ENCODE data around the gene NAA40. TPM values are rescaled to one million over a fixed set of nuclear protein-coding genes. Genes with fewer than 3 reads are reported as not detected.

Gene NAA40
- polyA plus RNA-seq, 1 donor from 2014 or later: 66.7 TPM

GRCh38 chr11:63893355-63893754 lies 45.4 kb upstream of the NAA40 start:
- Histone ChIP-seq H4K20me1 (ENCODE audit: insufficient read depth) (no peaks in the 10 kb centered on the region), H2AFZ (ENCODE audit: low read depth, low read length) (no peak overlapping the region)

GRCh38 chr11:63896071-63896470 lies 42.7 kb upstream of the NAA40 start:
- TF ChIP-seq SMC3 (conservative IDR thresholded peaks at IDR 0.05; ENCODE audit: poor library complexity) (no peak), POLR2AphosphoS5 (IDR thresholded peaks at IDR 0.05) (no peak), EP300 (conservative IDR thresholded peaks at IDR 0.05; ENCODE audit: poor library complexity, severe bottlenecking) (no peak), CTCF (IDR thresholded peaks at IDR 0.05; ENCODE audit: poor library complexity, severe bottlenecking) (no peak), MXI1 (conservative IDR thresholded peaks at IDR 0.05; ENCODE audit: poor library complexity, severe bottlenecking) (no peak), REST (IDR thresholded peaks at IDR 0.05; ENCODE audit: borderline replicate concordance) (no peak), EZH2 (IDR thresholded peaks at IDR 0.05; ENCODE audit: borderline replicate concordance, insufficient read depth, low read length, poor library complexity, severe bottlenecking) (no peak), TAF1 (IDR thresholded peaks at IDR 0.05; ENCODE audit: low read depth) (no peak), RAD21 (conservative IDR thresholded peaks at IDR 0.05) (no peak)
- H4K20me1 ChIP-seq (ENCODE audit: insufficient read depth): no peaks in the 10 kb centered on the region
- H3F3A ChIP-seq (ENCODE audit: insufficient read depth, low read length, poor library complexity, severe bottlenecking): no peaks in the 10 kb centered on the region
- H3K4me3 ChIP-seq (ENCODE audit: low read length): no peak overlapping the region
- no peaks in the 10 kb centered on the region for H3K9me3 ChIP-seq (ENCODE audit: low read length)
- no peak overlapping the region for H3K9ac ChIP-seq (ENCODE audit: low read length)
- H3K79me2 ChIP-seq (replicated peaks; ENCODE audit: insufficient read depth, low read length): peaks cover 8% of the 10 kb centered on the region
- no peak overlapping the region for H3K27ac ChIP-seq (ENCODE audit: low read length)
- H3K36me3 ChIP-seq (ENCODE audit: insufficient read depth, low read length): peaks cover 5% of the 10 kb centered on the region
- H3K27me3 ChIP-seq (ENCODE audit: insufficient read depth, low read depth, low read length): no peaks in the 10 kb centered on the region
- no peaks in the 10 kb centered on the region for H3K9me2 ChIP-seq (ENCODE audit: insufficient read depth, low read length)
- no peak overlapping the region for H3K4me2 ChIP-seq (ENCODE audit: low read length)
- H2AFZ ChIP-seq (ENCODE audit: low read depth, low read length): no peak overlapping the region

More at GRCh38 chr11:63893355-63893754, 45.4 kb upstream of the NAA40 start:
- H3K36me3 ChIP-seq (ENCODE audit: insufficient read depth, low read length): peaks cover 5% of the 10 kb centered on the region
- no peak overlapping the region for H3K4me2 ChIP-seq (ENCODE audit: low read length)
- H3K9ac ChIP-seq (ENCODE audit: low read length): no peak overlapping the region
- H3K9me2 ChIP-seq (ENCODE audit: insufficient read depth, low read length): no peaks in the 10 kb centered on the region
- H3K27ac ChIP-seq (ENCODE audit: low read length): no peak overlapping the region
- H3K79me2 ChIP-seq (replicated peaks; ENCODE audit: insufficient read depth, low read length): peaks cover 8% of the 10 kb centered on the region
- no peaks in the 10 kb centered on the region for H3F3A ChIP-seq (ENCODE audit: insufficient read depth, low read length, poor library complexity, severe bottlenecking)
- no peaks in the 10 kb centered on the region for H3K9me3 ChIP-seq (ENCODE audit: low read length)
- no peak for TF ChIP-seq EZH2 (IDR thresholded peaks at IDR 0.05; ENCODE audit: borderline replicate concordance, insufficient read depth, low read length, poor library complexity, severe bottlenecking)
- no peaks in the 10 kb centered on the region for H3K27me3 ChIP-seq (ENCODE audit: insufficient read depth, low read depth, low read length)
- no peak overlapping the region for H3K4me3 ChIP-seq (ENCODE audit: low read length)
